ENCODE results near the gene CDK2AP2.
A peak's percentile ranks its signal among the peaks of the same experiment; 100 is the strongest.
"Not testable (repeated sequence)": the region's sequence is repeated elsewhere in the genome, so short reads cannot be mapped to it uniquely, and the experiment has no call there.

CDK2AP2 gene

DNA sequence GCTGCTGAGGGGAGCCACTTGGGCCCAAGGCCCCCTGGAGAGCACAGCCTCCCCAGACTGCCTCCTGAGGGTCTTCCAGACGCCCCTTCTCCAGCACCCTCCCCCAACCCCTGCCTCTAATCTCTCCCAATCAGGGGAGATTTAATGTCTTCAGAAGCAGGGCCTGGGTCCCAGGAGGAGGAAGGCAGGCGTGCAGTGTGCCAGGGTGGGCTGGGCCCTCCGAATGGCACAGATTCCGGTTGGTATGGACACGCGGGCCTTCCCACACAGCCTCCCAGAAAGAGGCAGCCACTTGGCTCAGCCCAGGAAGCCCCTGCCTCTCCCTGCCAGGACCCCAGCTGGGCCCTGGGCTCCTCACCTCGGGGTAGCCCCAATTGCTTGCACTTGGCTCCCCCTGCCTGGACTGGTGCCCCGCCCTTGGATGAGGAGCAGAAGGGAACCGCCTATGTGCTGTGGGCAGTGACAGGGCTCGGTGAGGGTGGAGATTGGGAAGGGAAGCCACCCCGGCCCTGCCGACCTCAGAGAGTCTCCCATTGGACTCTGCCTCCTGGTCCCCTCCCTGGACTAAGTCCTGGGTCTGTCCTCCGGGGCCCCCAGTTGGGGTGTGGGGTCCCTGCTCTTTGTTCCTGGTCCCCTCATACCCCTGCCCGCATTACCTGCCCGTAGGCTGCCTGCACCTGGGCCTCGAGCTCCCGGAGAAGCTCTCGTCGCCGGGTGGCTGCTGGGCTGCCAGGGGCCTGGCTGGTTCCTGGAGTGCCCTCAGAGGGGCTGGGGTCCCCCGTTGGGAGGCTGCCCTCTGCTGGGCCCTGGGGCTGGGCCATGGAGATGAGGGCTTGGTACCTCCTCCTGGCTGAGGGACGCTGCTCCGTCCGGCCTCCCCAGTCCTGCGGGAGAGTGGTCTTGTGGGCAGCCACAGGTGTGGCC is 15.9 kb upstream of the CDK2AP2 start:
- no peak for DNase-seq (ENCODE audit: low spot score)

DNA sequence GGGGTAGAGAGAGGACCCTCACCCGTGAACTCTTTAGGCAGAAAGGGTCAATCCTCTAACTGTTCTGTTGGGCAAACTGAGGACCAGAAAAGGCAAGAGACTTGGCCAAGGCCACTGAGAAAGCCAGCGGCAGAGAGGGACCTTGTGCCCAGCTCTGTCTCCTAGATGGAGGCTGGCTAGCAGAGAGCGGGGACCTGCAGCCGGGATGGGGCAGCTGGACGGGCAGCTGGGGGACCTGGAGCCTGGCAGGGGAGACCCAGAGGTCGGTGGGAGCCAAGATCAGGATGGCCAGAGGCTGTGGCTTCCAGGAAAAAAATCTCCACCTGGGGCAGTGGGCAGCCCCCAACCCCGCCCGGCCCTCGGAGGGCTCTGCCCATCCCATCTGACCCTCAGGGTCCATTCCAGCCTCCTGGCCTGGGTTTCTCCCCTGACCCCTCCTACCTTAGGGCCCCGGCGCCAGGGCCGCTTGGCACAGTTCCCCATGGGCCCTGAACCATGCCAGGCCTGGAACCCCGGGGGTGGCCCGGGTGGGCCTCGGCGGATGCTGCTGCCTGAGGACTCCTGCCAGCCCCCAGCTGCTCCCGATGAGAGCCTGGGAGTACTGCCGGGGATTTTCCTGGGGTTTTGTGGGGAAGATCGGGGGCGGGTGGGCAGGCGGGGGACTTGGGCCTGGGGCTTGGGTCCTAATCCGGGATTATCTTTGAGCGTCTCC is 15.0 kb upstream of the CDK2AP2 start, which contains the start of gene CABP2:
TSS of gene CABP2 (minus strand) at position 603 of the 712 bp plus-strand sequence. CDS start at position 483, 120 bp downstream.
- no peak for DNase-seq (ENCODE audit: low spot score)

DNA sequence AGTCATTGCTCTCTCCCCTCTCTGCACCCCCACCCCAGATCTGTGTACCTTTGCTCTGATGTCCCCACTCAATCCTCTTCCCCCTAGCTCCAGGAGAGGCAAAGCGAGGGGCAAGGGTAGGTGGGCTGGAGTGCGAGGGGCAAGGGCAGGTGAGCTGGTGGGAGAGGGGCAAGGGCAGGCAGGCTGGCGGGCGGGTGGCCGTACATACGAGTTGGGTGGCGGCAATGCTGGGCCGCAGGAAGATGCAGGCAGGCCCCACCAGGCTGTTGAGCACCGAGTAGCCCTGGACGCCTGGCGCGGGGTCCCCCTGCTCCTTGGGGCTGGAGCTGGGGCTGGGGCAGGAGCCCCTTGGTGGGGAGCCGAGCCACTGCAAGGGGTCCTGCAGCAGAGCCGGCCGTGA is 14.4 kb upstream of the CDK2AP2 start:
- DNase-seq (ENCODE audit: low spot score), result no peak

DNA sequence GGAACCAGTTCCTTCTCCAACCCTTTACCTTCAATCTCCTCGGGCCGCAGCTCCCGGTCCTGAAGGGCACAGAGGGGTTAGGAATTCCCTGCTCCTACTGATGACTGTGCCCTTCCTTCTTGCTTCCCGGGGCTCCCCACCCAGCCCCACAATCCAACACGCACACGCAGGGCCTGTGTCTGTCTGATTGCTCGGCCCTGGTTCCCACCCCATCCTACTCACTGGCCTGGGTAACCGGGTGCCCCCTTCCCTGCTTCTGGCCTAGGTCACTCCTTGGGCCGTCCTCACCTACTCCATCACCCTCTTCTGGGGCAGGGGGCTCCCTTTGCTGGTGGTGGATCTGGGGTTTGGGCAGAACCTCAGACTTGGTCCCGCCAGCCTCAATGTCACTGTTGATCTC is 14.0 kb upstream of the CDK2AP2 start:
- DNase-seq (ENCODE audit: low spot score), result no peak

DNA sequence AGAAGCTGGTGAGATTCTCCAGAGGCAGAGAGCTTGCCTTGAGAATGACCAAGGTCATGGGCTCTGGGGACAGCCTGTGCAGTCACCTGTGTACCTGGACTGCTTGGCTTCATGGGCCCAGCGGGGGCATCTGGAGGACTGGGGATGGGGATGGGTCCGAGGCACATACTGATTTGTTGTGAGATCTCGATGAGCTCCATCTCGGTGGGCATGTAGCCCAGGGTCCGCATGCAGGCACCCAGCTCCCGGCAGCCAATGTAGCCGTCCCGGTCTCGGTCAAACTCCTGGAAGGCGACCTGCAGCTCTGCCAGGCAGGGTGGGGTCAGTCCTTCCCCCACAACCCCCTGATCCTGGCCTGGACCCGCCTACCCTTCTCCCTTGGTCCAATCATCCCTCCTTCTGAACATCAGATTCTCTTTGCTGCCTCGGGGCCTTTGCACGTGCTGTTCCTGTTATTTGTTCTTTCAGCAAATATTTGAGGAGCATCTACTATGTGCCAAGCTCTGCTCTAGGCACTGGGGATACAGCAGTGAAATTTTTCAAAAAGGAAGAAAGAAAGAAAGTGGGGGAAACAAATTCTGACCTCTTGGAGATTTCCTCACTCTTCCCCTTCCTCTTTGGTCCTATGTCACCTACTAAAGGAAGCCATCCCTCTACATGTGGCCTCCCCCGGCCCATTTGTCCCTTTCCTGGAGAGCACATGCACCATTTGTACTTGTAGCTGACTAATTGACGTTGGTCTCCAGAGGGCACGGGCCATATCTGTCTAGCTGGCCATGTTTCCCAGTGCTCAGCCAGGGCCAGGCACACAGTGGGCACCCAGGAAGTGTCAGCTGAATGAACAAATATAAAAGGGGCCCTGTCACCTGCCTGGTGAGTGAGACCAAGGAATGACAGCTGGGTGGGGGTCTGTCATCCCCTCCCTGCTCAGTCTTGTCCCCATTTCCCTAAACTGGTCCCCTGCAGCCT is 13.2 kb upstream of the CDK2AP2 start:
- no peak for DNase-seq (ENCODE audit: low spot score)

DNA sequence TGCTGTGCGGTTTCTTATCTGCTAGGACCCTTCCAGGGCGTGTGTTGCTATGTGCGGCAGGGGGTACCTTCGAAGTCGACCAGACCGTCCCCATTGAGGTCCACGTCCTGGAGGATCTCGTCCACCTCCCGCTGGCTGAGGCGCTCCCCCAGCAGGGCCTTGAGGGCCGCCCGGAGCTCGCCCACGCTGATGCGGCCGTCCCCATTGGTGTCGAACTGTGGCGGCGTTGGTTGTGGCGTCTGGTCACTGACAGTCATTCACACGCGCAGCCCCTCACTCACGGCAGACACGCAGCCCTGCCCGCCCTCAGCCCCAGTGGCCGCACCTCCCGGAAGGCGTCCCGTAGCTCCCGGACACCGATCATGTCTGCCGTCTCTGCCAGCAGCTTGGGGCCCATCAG is 11.8 kb upstream of the CDK2AP2 start:
- no peak for DNase-seq (ENCODE audit: low spot score)

DNA sequence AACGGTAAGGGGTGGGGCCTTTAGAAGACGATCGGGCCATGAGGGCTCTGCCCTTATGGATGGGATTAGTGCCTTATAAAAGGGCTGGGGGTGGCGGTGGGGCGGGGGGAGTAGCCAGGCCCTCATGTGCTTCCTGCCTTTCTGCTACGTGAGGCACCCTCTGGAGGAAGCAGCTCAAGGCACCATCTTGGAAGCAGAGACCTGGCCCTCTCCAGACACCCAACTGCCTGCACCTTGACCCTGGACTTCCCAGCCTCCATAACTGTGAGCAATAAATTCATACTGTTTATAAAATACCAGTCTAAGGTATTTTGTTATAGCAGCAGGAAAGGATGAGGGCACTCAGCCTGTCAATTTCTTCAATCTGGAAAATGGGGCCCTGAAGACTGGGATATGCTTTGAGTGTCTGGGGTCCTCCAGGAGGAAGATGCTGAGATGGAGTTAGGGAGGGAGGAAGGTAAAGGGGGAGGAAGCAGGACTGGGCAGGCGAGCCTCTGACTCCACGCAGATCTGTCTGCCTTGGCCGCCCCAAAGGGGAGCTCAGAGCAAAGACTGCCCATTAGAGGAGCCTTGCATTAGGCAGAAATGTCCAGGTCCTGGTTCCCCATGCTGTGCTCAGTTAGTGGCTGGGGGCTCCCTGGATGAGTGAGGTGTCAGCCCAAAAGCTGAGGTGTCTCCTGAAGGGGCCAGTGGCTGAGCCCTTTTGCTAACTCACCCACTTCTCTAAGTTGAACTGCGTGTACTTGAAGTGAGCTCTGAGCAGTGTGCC is 10.0 kb upstream of the CDK2AP2 start:
- no peak for DNase-seq (ENCODE audit: low spot score)

DNA sequence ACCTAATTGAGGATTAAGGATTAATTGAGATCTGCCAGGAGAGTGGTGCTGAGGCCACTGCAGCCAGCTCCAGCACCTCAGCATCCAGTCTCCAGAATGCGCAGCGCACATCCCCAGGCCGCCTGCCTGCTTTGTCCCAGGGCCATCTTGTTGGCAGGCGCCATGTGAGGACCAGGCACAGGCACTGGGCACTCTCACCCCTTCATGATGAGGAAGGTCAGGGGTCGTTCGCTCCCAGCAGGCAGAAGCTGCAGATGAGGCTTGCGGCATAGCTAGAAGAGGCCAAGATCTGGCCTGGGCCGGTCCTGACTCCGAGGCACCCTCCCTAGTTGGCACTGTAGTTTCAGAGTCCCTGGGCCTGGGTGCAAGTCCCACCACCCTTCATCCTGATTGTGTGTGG is 8.8 kb upstream of the CDK2AP2 start:
- no peak for DNase-seq (ENCODE audit: low spot score)

DNA sequence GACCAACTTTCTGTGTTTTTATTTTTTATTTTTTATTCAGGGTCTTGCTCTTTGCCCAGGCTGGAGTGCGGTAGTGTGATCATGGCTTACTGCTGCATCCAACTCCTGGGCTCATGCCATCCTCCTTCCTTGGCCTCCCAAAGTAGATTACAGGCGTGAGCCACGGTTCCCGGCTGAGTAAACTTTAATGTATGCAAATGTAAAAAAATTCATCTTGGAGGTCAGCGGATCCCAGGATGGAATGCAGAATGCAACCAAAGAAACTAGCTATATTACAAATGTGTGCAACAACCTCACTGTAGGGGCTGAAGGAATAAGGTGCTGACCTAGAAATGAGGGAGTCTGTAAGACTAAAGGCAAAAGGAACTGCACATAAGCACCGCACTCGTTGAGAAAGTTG is 6.2 kb upstream of the CDK2AP2 start:
- DNase-seq (ENCODE audit: low spot score), result no peak

DNA sequence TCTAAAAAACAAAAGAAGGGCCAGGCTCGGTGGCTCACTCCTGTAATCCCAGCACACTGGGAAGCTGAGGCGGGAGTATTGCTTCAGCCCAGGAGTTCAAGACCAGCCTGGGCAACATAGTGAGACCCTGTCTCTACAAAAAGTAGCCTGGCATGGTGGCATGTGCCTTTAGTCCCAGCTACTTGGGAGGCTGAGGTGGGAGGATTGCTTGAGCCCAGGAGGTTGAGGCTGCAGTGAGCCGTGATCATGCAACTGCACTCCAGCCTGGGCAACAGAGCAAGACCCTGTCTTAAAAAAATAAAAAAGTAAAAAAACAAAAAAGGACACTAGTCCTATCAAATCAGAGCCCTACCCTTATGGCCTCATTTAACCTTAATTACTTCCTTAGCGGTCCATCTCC is 3.6 kb upstream of the CDK2AP2 start:
- DNase-seq (ENCODE audit: low spot score), result not testable (repeated sequence)

DNA sequence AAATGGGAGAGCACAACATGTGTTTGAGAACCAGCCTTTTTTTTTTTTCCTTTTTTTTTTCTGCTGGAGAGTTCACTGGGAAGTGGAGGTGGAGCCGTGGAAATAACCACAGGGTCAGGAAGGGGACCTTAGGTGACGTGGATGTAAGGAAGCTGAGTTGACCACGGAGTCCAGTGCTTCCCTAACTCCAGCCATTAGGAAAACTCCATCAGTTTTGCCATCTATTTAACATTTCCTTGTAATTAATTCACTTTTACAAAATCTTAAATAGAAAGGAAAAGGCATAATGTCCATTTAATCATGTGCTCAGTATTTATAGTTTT is 2.0 kb upstream of the CDK2AP2 start:
- no peak for DNase-seq (ENCODE audit: low spot score)

DNA sequence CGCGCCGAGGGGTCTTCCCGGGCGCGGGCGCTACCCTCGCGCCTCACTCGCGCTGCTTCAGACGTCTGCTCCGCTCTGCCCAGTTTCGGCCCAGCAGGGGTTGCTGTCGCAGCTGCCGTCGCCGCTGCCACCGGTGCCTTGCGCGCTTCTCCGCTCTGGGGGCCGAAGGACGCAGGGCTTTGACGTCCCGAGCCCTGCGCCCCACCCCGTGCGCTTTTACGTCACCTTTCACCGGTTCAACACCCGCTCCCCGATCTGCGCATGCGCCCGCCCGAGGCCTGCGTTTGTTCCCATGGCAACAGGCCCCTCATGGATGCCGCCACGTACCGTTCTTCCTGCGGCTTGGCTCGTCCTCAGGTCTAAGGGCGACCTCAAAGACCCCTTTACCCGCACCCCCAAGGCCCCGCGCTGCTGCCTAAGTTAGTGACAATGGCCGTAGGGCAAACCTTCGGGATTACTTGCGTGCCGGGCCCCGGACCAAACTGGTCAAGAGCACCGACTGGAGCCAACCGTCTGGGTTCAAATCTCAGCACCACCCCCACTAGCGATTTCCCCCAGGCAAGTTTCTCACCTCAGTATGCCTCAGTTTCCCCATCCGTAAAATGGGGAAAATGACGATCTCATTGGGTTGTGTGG is 642 bp upstream of the CDK2AP2 start:
- DNase-seq (ENCODE audit: low spot score), result peak; percentile 95

DNA sequence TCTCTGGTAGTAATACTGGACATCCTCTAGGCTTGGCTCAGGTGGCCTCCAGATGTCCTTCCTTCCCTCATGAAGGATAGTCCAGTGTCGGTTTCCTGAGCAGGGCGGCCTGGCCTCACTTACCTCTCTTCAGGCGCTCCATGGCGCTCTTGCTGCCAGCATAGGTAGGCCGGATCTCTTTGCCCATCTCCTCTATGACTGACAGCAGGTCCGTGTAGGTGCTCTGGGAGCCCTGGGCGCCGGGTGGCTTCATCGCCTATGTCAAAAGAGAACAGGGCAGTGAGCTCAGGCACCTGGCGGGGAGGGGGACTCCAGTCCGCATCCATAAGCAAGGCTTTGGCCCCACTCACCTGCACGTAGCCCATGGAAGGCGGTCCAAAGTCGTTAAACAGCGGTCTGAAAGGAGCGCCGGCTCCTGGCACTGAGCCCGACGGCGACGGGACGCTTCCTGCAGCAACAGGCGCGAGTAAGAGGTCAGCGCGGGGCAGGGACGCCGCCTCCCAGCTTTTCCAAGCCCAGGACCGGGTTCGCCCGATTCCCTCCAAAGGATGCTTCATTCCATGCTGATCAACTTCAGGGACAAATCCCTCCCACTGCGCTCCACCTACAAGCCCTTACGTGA is 609 bp downstream of the CDK2AP2 start:
- DNase-seq (ENCODE audit: low spot score), result peak; percentile 68

DNA sequence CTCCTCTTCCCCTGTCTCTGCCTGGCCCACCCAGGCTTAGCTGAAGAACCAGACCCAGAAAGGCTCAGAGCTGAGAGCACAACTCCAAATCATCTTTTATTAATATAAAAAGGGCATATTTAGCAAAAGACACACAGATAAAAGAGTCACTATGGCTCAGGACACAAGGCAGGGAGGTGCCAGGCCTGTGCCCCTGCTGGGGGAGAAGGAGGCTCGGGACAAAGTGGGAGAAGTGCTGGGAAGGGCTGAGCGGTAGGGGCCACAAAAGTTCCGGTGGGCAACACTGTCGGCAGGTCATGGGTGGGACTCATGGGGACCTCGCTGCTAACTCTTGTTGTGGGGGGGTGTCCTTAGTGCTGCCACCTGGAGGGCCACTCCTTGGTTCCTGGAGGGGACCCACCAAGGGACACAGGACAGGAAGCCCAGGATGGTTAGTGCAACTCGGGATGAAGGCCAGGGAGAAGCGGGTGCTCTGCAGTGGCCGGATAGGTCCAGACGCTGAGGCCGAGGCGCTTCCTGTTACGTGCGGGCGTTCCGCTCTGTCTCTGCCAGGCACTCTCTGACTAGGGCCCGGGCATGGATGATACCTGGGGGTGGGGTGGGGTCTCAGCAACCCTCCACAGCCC is 1.4 kb downstream of the CDK2AP2 start:
- peak; percentile 55 for DNase-seq (ENCODE audit: low spot score)

DNA sequence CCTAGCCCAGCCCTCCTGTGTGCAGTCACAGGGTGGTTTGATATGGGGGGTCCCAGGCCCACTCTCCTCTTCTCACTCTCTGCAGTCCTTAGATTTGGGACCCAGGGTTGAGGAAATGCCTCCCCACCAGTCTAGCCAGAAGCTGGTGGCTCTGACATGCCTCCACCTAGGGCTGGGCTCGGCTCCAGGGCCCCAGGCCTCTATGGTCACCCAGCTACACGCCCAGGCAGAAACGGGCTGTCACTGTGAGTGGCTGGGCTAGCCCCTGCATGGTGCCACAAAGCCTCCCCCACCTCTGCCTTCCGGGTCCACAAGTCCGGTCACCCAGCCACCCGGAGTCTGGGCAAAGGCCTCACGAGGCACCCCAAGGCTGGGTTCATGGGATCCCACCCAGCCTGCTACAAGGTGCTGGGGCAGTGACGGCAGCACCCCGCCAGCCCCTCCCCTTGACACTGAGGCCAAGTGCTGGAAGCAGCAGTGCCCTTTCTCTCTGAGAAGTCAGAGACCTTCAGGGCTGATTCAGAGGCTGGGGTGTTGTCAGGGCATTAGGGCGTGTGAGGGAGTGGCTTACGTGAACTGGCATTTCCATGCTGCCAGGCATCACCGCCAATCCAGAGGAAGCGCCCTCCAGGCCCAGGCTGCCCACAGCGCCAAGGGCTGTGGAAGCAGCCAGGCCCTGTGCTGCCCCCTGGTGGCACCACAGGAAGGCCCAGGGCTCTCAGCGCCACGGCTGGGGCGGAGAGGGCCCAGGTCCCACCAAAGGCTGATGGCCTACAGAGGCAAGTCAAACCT is 2.2 kb downstream of the CDK2AP2 start:
- DNase-seq (ENCODE audit: low spot score), result peak; percentile 85

DNA sequence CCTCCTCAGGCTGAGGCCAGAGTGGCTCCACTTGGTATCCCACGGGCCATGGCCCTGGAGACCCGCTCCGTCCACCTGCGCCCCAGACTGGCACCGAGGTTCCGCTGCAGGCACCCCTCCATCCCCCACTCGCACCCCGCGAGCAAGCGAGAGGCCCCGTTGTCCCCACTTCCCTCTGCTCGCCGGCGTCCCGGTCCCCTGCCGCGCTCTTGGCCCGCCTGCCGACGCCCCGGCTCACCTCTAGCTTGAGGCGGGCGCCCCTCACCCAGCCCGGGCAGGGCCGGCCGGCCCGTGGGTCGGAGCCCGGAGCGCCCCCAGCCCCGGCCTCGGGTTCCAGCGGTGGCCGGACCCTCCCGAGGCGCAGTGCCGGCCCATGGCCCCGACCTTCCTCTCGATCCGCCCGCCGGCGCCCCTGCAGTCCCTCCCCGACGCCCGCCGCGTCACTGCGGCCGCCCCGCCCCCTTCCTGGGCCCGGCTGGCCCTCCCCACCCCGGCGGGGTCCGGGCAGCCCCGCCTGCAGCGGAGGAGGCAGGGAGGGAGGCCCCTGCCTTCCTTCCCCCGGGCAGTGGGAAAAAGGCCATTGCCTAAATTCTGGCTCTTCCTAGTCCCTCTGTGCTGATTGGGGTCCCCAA is 2.9 kb downstream of the CDK2AP2 start, which contains the start of gene PITPNM1:
TSS of gene PITPNM1 (minus strand) at position 414 of the 632 bp plus-strand sequence. CDS start 1,183 bp downstream, outside the sequence.
- peak; percentile 83 for DNase-seq (ENCODE audit: low spot score)

DNA sequence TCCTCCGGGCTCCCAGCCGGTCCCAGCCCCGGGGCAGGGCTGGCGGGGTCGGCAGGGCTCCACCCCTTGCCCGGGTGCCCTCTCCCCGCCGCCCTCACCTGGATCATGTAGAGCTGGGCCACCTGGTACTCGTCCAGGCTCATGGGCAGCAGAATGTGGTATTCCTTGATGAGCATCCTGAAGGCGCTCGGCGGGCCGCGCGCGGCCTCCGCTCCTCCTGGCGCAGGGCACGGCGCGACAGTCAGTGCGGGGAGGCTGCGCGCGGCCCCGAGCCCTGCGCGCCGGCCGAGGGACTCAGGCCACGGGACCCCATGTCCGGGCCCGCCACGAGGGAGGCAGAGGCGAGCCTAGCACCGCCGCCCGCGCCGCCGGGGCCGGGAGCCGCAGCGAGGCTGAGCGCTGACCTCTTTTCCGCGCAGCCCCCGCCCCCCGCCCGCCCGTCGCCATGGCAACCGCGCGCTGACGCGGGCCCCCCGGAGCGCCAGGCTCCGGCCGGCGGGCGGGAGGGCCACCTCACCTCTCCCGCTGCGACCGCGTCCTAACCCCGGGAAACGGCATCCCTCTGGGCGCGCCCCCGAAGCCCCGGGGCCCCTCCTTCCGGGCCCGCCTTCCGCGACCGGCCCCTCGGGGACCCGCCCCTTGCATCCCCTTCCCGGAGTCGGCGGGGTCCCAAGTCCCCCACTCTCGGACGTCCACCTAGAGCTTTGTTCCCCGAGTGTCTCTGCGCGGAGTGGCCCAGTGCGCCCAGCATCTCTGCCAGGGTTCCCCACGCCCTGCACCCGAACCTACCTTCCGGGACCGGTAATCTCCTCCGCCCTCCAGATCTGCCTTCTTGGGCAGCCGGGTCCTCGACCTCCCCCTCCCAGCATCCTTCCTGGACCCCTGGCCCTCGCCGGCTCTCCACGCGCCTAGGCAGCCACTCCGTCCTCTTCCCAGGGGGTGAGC is 3.7 kb downstream of the CDK2AP2 start:
- DNase-seq (ENCODE audit: low spot score), result peak; percentile 68

All from left forelimb (tissue), 1 donor.